ENCODE measurements around the gene SDC3. TPM values are rescaled to one million over a fixed set of nuclear protein-coding genes. Genes with fewer than 3 reads are reported as not detected.

The SDC3 gene
- total and polyA plus RNA-seq, 10 of the 15 experiments (the other 5 are each of a cell fraction or from before 2014, with no cell fraction given), result under 0.01 to 0.46 (median 0.07) TPM; not detected in 2

- TF ChIP-seq ZBTB11 (CRISPR knock-in tag; IDR thresholded peaks at IDR 0.05) (no peak), BCL3 (IDR thresholded peaks at IDR 0.05; ENCODE audit: borderline replicate concordance, insufficient read depth, low read depth, low read length, poor library complexity, severe bottlenecking) (no peak)
Measured at GRCh38 chr1:30916296-30916695, 7.7 kb upstream of the SDC3 start (continued).

GRCh38 chr1:30915491-30916230, 7.1 kb upstream of the SDC3 start:
- POLR2A ChIA-PET, result no interaction called here
- Histone ChIP-seq H3K27ac (ENCODE audit: control insufficient read depth, insufficient read depth) (no peak overlapping the region), H3K79me2 (ENCODE audit: control insufficient read depth, insufficient read depth, low read length) (no peaks in the 10 kb centered on the region), H3K4me1 (ENCODE audit: control insufficient read depth, insufficient read depth, low read length) (no peaks in the 10 kb centered on the region), H3K4me2 (ENCODE audit: control insufficient read depth, insufficient read depth) (no peak overlapping the region), H3K9me3 (replicated peaks; ENCODE audit: control insufficient read depth, insufficient read depth, low read length) (no peaks in the 10 kb centered on the region), H4K20me1 (ENCODE audit: control insufficient read depth, insufficient read depth) (no peaks in the 10 kb centered on the region), H2AFZ (ENCODE audit: control insufficient read depth, low read depth, low read length) (no peak overlapping the region), H3K9ac (ENCODE audit: control insufficient read depth, insufficient read depth, low read length) (no peak overlapping the region), H3K4me3 (no peak overlapping the region), H3K36me3 (ENCODE audit: control insufficient read depth in 2 of 2, insufficient read depth in 2 of 2, low read length in 1 of 2) (no peaks in the 10 kb centered on the region), H3K27me3 (replicated peaks in 1 of 2; ENCODE audit: control insufficient read depth in 2 of 2, insufficient read depth in 2 of 2, low read length in 1 of 2) (no peaks in the 10 kb centered on the region)
- intact Hi-C loops (cut with micrococcal nuclease; ENCODE audit: unreplicated experiment), result no loop called here
- 45% methylated on average over 13 of the region's 13 CpGs for WGBS (ENCODE audit: insufficient coverage, insufficient replicate concordance, low lambda C conversion rate, missing lambda C conversion rate)
- SMC1A ChIA-PET (ENCODE audit: uncharacterized antibody, unreplicated experiment), result interaction anchor here (1.0 to 6.7 kb wide), 2 partner anchors 8 to 111 kb away, joined by 3 to 160 read pairs; no protein-coding TSS in a partner anchor
- FAIRE-seq (no peak), ATAC-seq (no peak), DNase-seq (ENCODE audit: low read depth, low spot score) (no peak)
- in situ Hi-C loops (cut with MboI), result loop anchor here (10.0 kb wide), 1 partner anchor 1681 kb away; the partner anchor contains the start of genes MECR and PTPRU
- CTCF ChIA-PET, result interaction anchor here (0.6 to 8.7 kb wide), 6 partner anchors 62 to 340 kb away, joined by 3 to 303 read pairs (median 6); no protein-coding TSS in a partner anchor
- BruUV-seq (replicated peaks), result no TSS peak
- RAD21 ChIA-PET (ENCODE audit: unreplicated experiment), result interaction anchor here (0.6 to 6.9 kb wide), 7 partner anchors 9 to 197 kb away, joined by 3 to 154 read pairs (median 3); no protein-coding TSS in a partner anchor
- TF ChIP-seq CUX1 (IDR thresholded peaks at IDR 0.05; ENCODE audit: insufficient replicate concordance, low read depth, low read length) (no peak), YY1 (IDR thresholded peaks at IDR 0.05; ENCODE audit: low read depth, low read length) (no peak), RB1 (IDR thresholded peaks at IDR 0.05; ENCODE audit: borderline replicate concordance) (no peak)
